Endothelial cell (in vitro differentiated cells): Measurements from ENCODE around the gene PAM16. TPM values are rescaled to one million over a fixed set of nuclear protein-coding genes. Genes with fewer than 3 reads are reported as not detected.

Source experiments
- DNase-seq: peaks from one replicate; pipeline ENCODE4 v3.0.0; 2021; ENCODE audit warnings: low spot score
- H3K27ac Mint-ChIP-seq: one replicate; pipeline ENCODE4 v1.8.0; 2021; ENCODE audit warnings: mixed read lengths, inconsistent platforms; ENCODE audit not compliant: unreplicated experiment
- H3K27me3 Mint-ChIP-seq: one replicate; pipeline ENCODE4 v1.8.0; 2021; ENCODE audit warnings: mild to moderate bottlenecking, moderate library complexity, mixed read lengths, inconsistent platforms; ENCODE audit not compliant: unreplicated experiment
- H3K36me3 Mint-ChIP-seq: one replicate; pipeline ENCODE4 v1.8.0; 2021; ENCODE audit warnings: mild to moderate bottlenecking, low read depth, mixed read lengths, inconsistent platforms; ENCODE audit not compliant: unreplicated experiment
- H3K4me1 Mint-ChIP-seq: one replicate; pipeline ENCODE4 v1.8.0; 2021; ENCODE audit warnings: mild to moderate bottlenecking, mixed read lengths, inconsistent platforms; ENCODE audit not compliant: unreplicated experiment
- H3K4me3 Mint-ChIP-seq: one replicate; pipeline ENCODE4 v1.8.0; 2021; ENCODE audit warnings: mild to moderate bottlenecking, mixed read lengths, inconsistent platforms; ENCODE audit not compliant: unreplicated experiment
- H3K9me3 Mint-ChIP-seq: one replicate; pipeline ENCODE4 v1.8.0; 2021; ENCODE audit warnings: mixed read lengths, inconsistent platforms; ENCODE audit not compliant: unreplicated experiment
- CTCF ChIP-seq: fragments of 200-600 bp; sonication (generic); IDR thresholded peaks from one replicate; pipeline ENCODE4 v1.5.0; 2021; ENCODE audit warnings: antibody characterized with exemption; ENCODE audit not compliant: unreplicated experiment
- total RNA-seq: library from RNA; stranded (reverse); fragmentation: NEBNext Ultra II Directional; extraction: Animal tissue kit (Norgen Biotek cat#: 25700); gene quantifications from one replicate; pipeline ENCODE4 v1.2.1, GENCODE V29; 2021; ENCODE audit not compliant: unreplicated experiment

The PAM16 gene
- total RNA-seq, 1 donor from 2014 or later = 29.5 TPM

- no peak for TF ChIP-seq CTCF
- Mint-ChIP-seq H3K27me3 (peaks cover 7% of the 10 kb centered on the region), H3K4me1 (peaks cover 16% of the 10 kb centered on the region), H3K9me3 (no peaks in the 10 kb centered on the region), H3K4me3 (no peak overlapping the region), H3K36me3 (peaks cover 4% of the 10 kb centered on the region), H3K27ac (no peak overlapping the region)
- DNase-seq = no peak
Measured at GRCh38 chr16:4378999-4379690, 28.0 kb upstream of the PAM16 start.

GRCh38 chr16:4378161-4378666, 27.1 kb upstream of the PAM16 start:
- no peaks in the 10 kb centered on the region for H3K9me3 Mint-ChIP-seq
- peaks cover 2% of the 10 kb centered on the region for H3K36me3 Mint-ChIP-seq
- H3K27ac Mint-ChIP-seq = no peak overlapping the region
- peaks cover 18% of the 10 kb centered on the region for H3K4me1 Mint-ChIP-seq
- TF ChIP-seq CTCF = no peak
- DNase-seq = no peak
- H3K4me3 Mint-ChIP-seq = no peak overlapping the region
- H3K27me3 Mint-ChIP-seq = peaks cover 7% of the 10 kb centered on the region

- Mint-ChIP-seq H3K27ac (peak overlapping the region; percentile 53), H3K36me3 (no peaks in the 10 kb centered on the region), H3K4me1 (peaks cover 18% of the 10 kb centered on the region), H3K4me3 (peak overlapping the region; percentile 57), H3K27me3 (peaks cover 7% of the 10 kb centered on the region), H3K9me3 (no peaks in the 10 kb centered on the region)
- no peak for DNase-seq
- no peak for TF ChIP-seq CTCF
Measured at GRCh38 chr16:4377573-4378154, 26.5 kb upstream of the PAM16 start.

GRCh38 chr16:4376893-4377572, 25.9 kb upstream of the PAM16 start:
- no peak for DNase-seq
- no peaks in the 10 kb centered on the region for H3K9me3 Mint-ChIP-seq
- no peak overlapping the region for H3K4me3 Mint-ChIP-seq
- H3K27me3 Mint-ChIP-seq = peaks cover 7% of the 10 kb centered on the region
- H3K4me1 Mint-ChIP-seq = peaks cover 18% of the 10 kb centered on the region
- no peaks in the 10 kb centered on the region for H3K36me3 Mint-ChIP-seq
- no peak for TF ChIP-seq CTCF
- no peak overlapping the region for H3K27ac Mint-ChIP-seq
